Neural cell (in vitro differentiated cells): ENCODE results near the gene PMCH. TPM values are rescaled to one million over a fixed set of nuclear protein-coding genes. Genes with fewer than 3 reads are reported as not detected.
"Not testable (repeated sequence)": the region's sequence is repeated elsewhere in the genome, so short reads cannot be mapped to it uniquely, and the experiment has no call there.

Source experiments
- H2AFZ ChIP-seq: fragments of 200-600, 300-800 bp; sonication (generic), shearing (Covaris generic); 2 replicates; pipeline ENCODE4 v1.6.0; 2014; ENCODE audit warnings: low read depth, mild to moderate bottlenecking, antibody characterized with exemption, low read length, moderate library complexity
- H3F3A ChIP-seq: fragments of 200-600 bp; shearing (Covaris generic); 2 replicates; pipeline ENCODE4 v1.6.1; 2016; ENCODE audit warnings: mild to moderate bottlenecking, moderate library complexity, mixed read lengths, antibody characterized with exemption, low read length; ENCODE audit not compliant: insufficient read depth, poor library complexity, severe bottlenecking
- H3K27ac ChIP-seq: fragments of 200-600, 300-800 bp; sonication (generic), shearing (Covaris generic); 2 replicates; pipeline ENCODE4 v1.5.1; 2014; ENCODE audit warnings: mild to moderate bottlenecking, low read length, moderate library complexity
- H3K27me3 ChIP-seq: fragments of 300-800, 200-600 bp; sonication (generic), shearing (Covaris generic); 2 replicates; pipeline ENCODE4 v1.6.0; 2014; ENCODE audit warnings: mild to moderate bottlenecking, low read depth, low read length, moderate library complexity; ENCODE audit not compliant: insufficient read depth
- H3K36me3 ChIP-seq: fragments of 300-800, 200-600 bp; sonication (generic), shearing (Covaris generic); 2 replicates; pipeline ENCODE4 v1.5.1; 2014; ENCODE audit warnings: mild to moderate bottlenecking, antibody characterized with exemption, low read length, moderate library complexity; ENCODE audit not compliant: insufficient read depth
- H3K4me2 ChIP-seq: fragments of 300-800, 200-600 bp; sonication (generic), shearing (Covaris generic); 2 replicates; pipeline ENCODE4 v1.6.0; 2014; ENCODE audit warnings: mild to moderate bottlenecking, low read length
- H3K4me3 ChIP-seq: fragments of 300-800, 200-600 bp; sonication (generic), shearing (Covaris generic); 2 replicates; pipeline ENCODE4 v1.5.1; 2014; ENCODE audit warnings: mild to moderate bottlenecking, low read length, moderate library complexity
- H3K79me2 ChIP-seq: fragments of 200-600 bp; shearing (Covaris generic); replicated peaks from 2 replicates; pipeline ENCODE4 v1.6.0; 2014; ENCODE audit warnings: mild to moderate bottlenecking, low read length, moderate library complexity; ENCODE audit not compliant: insufficient read depth
- H3K9ac ChIP-seq: fragments of 300-800, 200-600 bp; sonication (generic), shearing (Covaris generic); 2 replicates; pipeline ENCODE4 v1.6.1; 2016; ENCODE audit warnings: mild to moderate bottlenecking, low read length, mixed read lengths
- H3K9me2 ChIP-seq: fragments of 200-600 bp; shearing (Covaris generic); 2 replicates; pipeline ENCODE4 v1.6.1; 2016; ENCODE audit warnings: mild to moderate bottlenecking, low read length, mixed read lengths; ENCODE audit not compliant: insufficient read depth
- H3K9me3 ChIP-seq: fragments of 200-600, 300-800 bp; sonication (generic), shearing (Covaris generic); 2 replicates; pipeline ENCODE4 v1.6.1; 2016; ENCODE audit warnings: mild to moderate bottlenecking, mixed run types, low read length, moderate library complexity, mixed read lengths
- H4K20me1 ChIP-seq: fragments of 200-600 bp; shearing (Covaris generic); 2 replicates; pipeline ENCODE4 v1.6.1; 2016; ENCODE audit warnings: mild to moderate bottlenecking, mixed run types; ENCODE audit not compliant: insufficient read depth
- polyA plus RNA-seq: library from polyadenylated mRNA; depleted of rRNA; stranded (reverse); fragments of >200 nt; gene quantifications from 2 replicates; pipeline ENCODE4 v1.2.3, GENCODE V29; 2014
- small RNA-seq, 3 experiments: library from RNA; depleted of rRNA; stranded (forward); fragments of <200 nt; gene quantifications; one replicate each; pipeline ENCODE3, GENCODE V24; 2012

PMCH gene
- polyA plus RNA-seq, 1 donor from 2014 or later = not detected

DNA sequence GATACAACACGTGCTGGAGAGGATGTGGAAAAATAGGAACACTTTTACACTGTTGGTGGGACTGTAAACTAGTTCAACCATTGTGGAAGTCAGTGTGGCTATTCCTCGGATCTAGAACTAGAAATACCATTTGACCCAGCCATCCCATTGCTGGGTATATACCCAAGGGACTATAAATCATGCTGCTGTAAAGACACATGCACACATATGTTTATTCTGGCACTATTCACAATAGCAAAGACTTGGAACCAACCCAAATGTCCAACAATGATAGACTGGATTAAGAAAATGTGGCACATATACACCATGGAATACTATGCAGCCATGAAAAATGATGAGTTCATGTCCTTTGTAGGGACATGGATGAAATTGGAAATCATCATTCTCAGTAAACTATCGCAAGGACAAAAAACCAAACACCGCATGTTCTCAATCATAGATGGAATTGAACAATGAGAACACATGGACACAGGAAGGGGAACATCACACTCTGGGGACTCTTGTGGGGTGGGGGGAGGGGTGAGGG is 50.5 kb downstream of the PMCH start:
- H3K9me3 ChIP-seq, H3K79me2 ChIP-seq, H4K20me1 ChIP-seq, H3K4me3 ChIP-seq, H3K27ac ChIP-seq, H3K9ac ChIP-seq, H3K27me3 ChIP-seq, H3K9me2 ChIP-seq, H2AFZ ChIP-seq, H3K36me3 ChIP-seq, H3K4me2 ChIP-seq, H3F3A ChIP-seq: not testable (repeated sequence)

Small RNAs within 50 kb of the gene (small RNA-seq; reads per million reads assigned to genes)
- gene RN7SL793P = 0 reads per million in 3 experiments

Other genes with a start within 250 kb of the PMCH start
- 65.9 and 72.6 TPM in 2 replicates for gene WASHC3, start 135.8 kb downstream of the PMCH start, polyA plus RNA-seq
- 21.6 and 22.4 TPM in 2 replicates for gene NUP37, start 77.7 kb downstream of the PMCH start, polyA plus RNA-seq
- gene PARPBP, start 77.7 kb downstream of the PMCH start, polyA plus RNA-seq = 2.6 and 6.3 TPM in 2 replicates